GM19193 (cell line): ENCODE data around the gene SDC1.

Source experiments
- POLR2A ChIP-seq: IDR thresholded peaks from 4 replicates; pipeline ENCODE4 v1.6.1; 2011; ENCODE audit not compliant: insufficient read depth, insufficient read length; ENCODE audit errors: extremely low read depth

The SDC1 gene

GRCh38 chr2:20208476-20208859 is 16.5 kb downstream of the SDC1 start:
- no peak for TF ChIP-seq POLR2A

DNA sequence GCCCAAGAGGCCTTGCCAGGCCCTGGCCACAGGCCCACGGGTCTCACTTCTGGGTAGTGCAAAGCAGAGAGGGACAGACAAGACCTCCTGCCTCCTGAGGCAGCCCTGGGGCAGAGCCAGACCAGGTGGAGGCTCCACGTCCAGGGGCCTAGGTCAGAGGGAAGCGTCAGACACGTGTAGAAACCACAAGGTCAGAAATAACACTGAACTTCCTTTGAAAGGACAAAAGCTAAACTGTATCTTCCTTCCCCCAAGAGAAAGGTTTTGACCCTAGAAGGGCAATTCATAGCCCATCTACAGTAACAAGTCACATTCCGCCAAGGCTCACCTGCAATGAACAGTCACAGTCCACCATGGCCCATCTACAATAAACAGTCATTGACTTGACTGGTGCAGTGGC is 17.9 kb downstream of the SDC1 start:
- no peak for TF ChIP-seq POLR2A

DNA sequence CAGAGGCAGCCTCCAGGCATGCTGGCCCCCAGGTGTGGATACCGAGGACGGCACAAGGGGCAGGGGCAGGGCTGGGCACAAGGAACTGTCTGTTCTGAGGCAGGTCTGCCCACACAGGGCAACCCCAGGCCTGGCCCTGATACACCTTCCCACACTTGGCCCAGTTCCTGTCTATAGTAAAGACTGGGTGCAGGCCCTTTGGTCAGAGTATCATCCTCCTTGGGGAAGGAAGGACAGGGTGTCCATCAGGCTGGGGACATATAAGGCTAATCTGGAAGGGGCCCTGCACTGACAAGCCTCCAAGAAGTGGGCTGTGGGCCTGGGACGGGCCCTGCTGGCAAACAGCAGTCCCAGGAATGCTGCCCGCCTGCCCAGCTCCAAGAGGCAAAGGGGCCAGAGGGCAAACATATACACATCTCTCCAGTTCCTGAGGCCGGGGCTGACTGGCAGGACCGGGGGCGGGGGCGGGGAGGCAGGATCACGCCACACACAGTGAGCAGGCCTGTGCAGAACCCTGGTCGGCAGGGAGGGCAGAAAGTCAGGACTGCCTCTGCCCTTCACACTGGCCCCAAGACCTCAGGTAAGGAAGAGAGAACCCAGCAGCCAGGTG is 18.9 kb downstream of the SDC1 start:
- TF ChIP-seq POLR2A = no peak

GRCh38 chr2:20205069-20205468 is 19.9 kb downstream of the SDC1 start:
- TF ChIP-seq POLR2A = no peak

DNA sequence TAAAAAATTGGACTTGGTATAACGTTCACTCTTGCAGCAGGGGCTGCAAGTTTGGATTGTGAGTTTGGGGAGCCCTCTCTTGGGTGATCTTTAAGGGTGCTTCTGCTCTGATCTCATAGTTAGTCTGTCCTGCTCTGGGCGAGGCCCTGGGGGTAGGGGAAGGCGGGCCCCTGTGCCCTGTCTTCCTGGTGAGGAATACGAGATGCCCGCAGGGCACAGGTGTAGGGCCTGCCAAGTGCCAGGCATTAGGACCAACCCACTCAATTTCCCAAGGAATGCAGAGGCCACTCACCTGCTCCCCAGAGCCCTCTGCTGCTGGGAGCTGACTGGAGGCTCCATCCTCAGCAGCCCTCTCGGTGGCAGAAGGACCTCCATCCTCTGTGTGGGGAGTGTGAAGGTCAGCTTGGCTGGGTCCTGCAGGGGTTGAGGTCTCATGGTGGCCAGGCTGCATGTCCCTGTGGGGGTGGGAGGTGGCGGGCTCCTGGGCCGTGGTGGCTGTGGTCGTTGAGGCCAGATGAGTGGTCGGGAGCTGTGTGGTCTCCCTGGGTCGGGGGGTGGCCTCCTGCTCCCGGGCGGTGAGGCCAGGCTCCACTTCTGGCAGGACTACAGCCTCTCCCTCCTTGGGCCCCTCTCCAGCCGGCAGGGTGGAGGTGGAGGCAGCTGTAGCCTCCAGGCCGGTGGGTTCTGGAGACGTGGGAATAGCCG is 21.3 kb downstream of the SDC1 start:
- no peak for TF ChIP-seq POLR2A

- no peak for TF ChIP-seq POLR2A
These were observed 21.9 kb downstream of the SDC1 start for GRCh38 chr2:20203072-20203471.

DNA sequence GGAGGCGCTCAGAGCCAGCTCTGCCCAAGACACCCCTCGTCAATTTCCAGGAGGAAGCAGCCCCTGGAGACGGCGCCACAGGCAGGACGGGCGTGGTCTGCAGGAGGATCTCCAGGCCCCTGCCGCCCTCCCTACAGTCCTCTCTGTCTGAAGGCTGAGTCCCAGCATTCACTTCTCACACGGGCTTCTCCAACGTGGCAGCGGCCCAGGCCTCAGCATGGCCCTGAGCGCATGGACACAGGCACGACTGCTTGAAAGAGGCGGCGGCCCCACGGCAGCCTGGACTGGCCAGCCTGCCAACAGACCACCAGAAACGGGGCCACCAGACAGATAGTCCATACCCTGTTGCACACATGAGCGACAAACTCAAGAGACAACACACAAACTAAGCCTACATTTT is 23.3 kb downstream of the SDC1 start:
- TF ChIP-seq POLR2A = no peak

DNA sequence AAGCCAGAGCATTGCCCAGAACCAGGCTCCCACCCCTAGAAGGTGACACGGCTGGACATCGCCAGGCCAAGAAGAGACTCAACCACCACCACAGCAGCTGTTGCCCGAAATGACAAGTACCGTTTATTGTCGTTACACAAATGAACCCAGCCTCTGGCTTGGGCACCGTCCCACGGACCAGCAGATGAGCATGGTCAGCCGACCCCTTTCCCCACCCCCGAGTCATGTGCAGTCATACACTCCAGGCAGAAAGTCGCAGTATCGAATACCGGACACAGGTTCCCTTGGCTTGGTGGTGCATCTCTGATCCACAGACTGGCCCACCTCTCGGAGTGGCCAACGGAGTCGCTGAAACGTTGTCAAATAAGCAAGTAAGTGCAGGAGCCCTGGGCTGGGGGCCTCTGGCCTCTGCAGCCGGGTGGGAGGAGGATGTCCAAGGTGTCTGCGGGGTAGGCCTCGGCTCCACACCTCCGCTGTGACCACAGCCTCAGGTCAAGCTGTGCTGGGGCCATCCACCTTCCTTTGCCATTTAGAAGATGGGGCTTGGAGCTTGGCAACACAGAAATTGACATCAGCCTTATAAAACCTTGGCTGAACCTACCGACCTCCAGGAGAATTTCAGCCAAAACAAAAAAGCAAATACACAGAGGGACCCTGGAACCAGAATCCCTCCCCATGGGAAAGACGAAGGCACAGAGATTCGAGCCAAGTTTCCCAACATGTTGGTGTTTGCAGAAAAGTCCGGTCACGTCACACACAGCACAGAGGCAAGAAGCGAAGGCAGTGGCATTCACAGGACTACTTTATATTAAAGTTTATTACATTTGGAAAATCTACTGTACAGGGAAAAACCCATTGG is 24.0 kb downstream of the SDC1 start:
- TF ChIP-seq POLR2A = no peak

GRCh38 chr2:20199633-20200270 is 25.2 kb downstream of the SDC1 start:
- TF ChIP-seq POLR2A = no peak

DNA sequence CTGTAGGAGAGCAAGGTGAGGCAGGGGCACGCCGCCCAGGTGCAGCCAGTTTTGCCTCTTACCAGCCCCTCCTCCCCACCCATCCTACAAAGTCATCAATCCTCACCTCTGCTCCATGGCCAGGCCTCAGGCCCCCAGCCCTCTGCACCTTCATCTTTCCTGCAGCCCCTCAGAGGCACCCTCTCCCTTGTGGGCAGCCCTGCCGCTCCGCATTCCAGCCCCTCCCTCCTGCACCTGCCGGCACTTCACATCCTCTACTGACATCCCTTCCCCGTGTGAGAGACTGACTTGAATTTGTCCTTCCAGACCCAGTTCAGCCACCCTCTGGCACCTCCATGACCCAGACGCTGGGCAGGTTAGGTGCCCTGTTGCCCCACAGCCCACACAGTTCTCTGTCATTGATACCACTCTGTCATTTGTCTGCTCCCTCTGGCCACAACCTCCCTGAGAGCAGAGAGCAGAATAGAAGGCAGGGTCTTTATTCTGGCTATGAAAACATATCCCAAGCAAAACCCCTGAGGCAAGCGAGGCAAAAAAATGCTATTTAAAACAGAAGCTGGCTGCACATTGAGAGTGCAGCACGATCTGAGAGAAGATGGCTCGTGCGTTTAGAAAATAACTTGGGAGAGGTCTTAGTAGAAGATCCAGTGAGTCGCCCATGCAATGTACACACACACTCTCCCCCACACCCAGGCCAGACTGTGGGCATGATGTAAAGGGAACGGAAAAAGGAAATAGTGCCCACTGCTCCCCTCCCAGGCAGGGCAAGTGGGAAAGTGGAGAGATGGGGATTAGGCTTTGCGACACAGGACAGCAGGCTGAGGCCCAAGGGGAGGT is 25.9 kb downstream of the SDC1 start:
- TF ChIP-seq POLR2A = no peak

- no peak for TF ChIP-seq POLR2A
These were observed 26.9 kb downstream of the SDC1 start for GRCh38 chr2:20198001-20198400.

DNA sequence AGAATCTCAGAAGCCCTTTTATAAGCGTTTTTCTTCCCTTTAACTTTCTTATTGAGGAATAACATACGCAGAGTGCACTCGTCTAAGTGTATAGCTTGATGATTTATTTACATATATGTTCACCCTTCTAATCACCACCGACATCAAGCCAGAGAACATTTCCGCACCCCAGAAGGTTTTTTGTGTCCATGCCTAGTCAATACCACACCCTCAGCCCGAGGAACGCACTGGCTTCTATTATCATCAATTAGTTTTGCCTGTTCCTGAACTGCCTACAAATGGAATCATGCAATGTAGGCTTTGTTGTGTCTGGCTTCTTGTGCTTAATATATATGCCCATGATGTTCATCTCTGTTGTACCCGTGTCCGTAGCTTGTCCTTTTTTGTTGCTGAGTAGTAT is 27.7 kb downstream of the SDC1 start:
- no peak for TF ChIP-seq POLR2A

DNA sequence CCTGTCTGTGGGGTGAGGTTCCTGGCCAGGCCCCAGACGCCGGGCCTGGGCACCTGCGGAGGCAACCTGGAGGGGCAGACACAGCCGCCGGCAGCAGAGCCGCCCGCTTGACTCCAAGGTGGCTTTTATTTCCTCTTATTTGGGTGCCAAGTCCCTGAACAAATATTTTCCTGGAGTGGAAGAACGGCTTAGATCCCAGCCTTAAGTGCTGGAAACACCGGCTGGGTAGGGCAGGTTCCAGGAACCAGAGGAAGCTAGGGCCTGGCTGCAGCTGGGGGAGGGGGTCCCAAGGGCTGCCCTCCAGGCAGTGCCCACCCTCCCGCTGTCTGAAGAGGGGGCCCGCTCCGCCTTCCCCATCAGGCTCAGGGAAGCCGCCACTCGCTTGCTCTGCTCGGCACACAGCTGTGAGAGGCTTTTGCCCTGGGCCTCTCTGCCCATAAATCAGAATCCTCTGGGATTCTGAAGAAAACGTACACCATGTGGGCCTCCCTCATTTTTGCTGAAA is 28.2 kb downstream of the SDC1 start:
- TF ChIP-seq POLR2A = no peak

GRCh38 chr2:20196053-20196656 is 28.8 kb downstream of the SDC1 start:
- no peak for TF ChIP-seq POLR2A

DNA sequence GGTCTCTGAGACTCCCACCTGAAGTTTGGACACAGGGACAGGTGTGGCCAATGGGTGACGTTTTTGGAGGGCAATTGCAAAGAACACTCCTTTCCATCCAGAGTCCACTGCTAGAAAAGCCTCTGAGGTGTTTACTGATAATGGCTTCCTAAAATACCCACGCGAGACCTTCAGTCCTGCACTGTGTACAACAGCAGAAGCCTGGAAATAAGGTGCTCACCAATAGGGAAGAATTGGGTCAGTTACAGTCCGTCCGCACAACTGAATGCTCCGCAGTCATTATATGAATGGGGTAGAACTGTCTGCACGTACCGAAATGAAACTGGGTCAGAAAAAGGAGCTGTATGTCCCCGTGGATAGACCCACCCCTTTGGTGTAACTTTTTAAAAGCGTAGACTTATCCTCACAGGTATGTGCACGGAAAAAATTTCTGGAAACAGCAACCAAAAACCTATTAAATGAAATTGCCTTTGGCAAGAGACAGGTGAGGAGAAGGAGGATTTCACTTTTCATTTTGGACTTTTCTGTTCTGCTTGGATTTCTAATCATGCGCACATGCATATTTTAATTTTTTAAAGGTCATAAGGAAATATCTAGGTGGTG is 29.4 kb downstream of the SDC1 start:
- no peak for TF ChIP-seq POLR2A
